Urothelium cell line (cell line): Measurements from ENCODE around the gene G6PC1.
"Not testable (repeated sequence)": the region's sequence is repeated elsewhere in the genome, so short reads cannot be mapped to it uniquely, and the experiment has no call there.

Experiments used
- DNase-seq: peaks from one replicate; pipeline ENCODE4 v3.0.0; 2011; ENCODE audit warnings: low spot score, mixed read lengths
- FAIRE-seq: peaks from 2 replicates; lab custom pipeline; 2011; peaks lifted over from hg19 to GRCh38; lab: Jason Lieb, UNC

G6PC1 gene

DNA sequence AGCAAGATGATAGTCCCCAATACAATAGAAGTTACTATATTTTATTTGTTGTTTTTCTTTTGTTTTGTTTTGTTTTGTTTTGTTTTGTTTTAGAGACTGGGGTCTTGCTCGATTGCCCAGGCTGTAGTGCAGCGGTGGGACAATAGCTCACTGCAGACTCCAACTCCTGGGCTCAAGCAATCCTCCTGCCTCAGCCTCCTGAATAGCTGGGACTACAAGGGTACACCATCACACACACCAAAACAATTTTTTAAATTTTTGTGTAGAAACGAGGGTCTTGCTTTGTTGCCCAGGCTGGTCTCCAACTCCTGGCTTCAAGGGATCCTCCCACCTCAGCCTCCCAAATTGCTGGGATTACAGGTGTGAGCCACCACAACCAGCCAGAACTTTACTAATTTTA is 618 bp upstream of the G6PC1 start:
- not testable (repeated sequence) for DNase-seq, FAIRE-seq

DNA sequence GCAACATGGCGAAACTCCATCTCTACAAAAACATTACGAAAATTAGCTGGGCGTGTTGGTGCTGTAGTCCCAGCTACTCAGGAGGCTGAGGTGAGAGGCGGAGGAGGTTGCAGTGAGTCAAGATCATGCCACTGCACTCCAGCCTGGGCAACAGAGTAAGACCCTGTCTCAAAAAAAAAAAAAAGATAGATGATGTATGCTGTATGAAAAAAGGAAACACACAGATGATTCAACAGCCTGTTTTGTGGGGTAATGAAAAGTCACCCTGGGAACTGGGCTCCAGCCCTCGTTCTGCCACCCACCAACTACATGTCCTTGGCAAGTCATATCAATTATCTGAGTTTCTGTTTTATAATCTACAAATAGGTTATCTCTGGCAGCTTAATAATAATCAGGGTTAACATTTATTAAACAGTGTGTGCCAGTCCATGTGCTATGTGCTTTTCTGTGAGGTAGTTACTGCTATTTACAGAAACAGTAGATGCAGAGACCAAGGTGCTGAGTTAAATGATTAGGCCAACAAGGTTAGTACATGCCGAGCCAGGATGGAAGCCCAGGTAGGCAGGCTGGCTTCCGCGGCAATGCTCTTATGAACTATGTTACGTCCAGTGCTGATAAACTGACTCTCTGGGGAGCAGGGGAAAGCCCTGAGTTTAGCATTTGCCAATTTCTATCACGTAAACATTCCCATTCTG is 1.1 kb downstream of the G6PC1 start:
- DNase-seq: no peak
- no peak for FAIRE-seq

DNA sequence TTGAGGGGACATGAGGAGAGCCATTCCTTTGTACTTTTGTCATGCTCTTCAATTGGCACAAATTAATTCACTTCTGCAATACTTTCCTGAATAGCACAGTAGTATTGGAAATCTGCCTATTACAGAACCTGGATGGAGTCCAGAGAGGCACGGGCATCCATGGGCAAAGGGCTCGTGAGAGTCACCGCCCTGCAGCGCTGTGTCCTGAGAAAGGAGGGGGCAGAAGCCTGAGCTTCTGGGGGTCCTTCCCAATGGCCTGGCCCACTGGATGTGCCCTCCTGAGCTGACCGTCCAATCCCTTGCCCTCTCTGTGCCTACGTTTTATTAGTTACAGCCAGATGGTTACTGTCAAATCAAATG is 3.5 kb downstream of the G6PC1 start:
- no peak for FAIRE-seq
- DNase-seq: no peak

DNA sequence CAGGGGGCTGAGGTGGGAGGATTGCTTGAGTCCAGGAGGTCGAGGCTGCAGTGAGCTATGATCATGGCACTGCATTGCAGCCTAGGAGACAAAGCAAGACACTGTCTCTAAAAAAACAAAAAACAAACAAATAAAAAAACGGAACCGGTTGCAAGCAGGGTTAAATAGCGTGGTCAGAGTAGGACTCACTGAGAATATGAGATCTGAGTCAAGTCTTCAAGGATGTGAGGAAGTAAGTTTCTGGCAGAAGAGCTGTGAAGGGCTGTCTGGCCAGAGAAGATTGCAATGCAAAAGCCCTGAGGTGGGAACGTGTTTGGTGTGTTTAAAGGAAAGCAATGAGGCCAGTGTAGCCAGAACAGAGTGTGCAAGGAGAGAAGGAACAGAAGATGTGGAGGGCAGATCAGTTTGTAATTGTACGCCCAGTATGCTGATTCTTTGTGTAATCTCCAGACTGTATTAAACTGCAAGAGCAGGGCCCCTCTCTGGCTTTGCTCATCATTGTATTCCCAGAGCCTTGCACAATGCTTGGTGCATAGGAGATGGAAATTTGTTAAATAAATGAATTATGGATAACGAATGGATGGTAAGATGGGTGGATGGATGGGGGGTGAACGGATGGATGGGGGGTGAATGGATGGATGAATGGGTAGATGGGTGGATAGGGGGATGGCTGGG is 6.3 kb downstream of the G6PC1 start:
- DNase-seq: no peak

DNA sequence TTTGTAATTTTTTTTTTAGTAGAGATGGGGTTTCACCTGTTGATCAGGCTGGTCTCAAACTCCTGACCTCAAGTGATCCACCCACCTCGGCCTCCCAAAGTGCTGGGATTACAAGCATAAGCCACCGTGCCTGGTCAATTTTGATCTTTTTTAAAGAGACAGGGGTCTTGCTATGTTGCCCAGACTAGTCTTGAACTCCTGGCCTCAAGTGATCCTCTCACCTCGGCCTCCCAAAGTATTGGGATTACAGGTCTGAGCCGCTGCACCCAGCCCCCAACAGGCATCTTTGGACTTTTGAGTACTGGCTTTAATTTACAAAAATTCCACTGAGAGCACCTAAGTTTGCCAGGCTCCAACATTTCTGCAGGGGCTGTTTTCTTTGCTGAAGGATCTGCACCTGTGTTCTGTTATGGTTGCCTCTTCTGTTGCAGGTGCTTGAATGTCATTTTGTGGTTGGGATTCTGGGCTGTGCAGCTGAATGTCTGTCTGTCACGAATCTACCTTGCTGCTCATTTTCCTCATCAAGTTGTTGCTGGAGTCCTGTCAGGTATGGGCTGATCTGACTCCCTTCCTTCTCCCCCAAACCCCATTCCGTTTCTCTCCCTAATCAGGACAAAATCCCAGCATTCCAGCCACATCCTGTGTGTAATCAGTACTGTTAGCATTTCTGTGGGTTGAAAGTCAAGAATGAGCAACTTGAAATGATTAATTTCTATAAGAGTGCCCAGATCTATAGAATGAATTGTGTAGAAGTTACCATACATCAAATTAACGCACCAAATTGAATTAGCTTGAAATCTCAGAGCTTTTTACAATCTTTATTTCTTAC is 8.5 kb downstream of the G6PC1 start:
- no peak for DNase-seq
- no peak for FAIRE-seq

More for the DNA sequence above, 6.3 kb downstream of the G6PC1 start:
- no peak for FAIRE-seq

DNA sequence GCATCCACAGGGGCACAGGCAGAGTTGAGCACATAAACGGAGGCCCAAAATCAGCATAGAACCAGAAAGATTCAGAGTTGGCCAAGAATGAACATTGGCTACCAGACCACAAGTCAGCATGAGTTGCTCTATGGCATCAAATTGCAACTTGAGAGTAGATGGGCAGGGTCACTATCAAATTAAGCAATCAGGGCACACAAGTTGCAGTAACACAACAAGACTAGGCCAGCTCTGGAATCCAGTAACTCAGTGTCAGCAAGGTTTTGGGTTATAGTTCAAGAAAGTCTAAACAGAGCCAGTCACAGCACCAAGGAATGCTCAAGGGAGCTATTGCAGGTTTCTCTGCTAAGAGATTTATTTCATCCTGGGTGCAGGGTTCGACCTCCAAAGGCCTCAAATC is 12.9 kb downstream of the G6PC1 start:
- FAIRE-seq (no peak), DNase-seq (no peak)

DNA sequence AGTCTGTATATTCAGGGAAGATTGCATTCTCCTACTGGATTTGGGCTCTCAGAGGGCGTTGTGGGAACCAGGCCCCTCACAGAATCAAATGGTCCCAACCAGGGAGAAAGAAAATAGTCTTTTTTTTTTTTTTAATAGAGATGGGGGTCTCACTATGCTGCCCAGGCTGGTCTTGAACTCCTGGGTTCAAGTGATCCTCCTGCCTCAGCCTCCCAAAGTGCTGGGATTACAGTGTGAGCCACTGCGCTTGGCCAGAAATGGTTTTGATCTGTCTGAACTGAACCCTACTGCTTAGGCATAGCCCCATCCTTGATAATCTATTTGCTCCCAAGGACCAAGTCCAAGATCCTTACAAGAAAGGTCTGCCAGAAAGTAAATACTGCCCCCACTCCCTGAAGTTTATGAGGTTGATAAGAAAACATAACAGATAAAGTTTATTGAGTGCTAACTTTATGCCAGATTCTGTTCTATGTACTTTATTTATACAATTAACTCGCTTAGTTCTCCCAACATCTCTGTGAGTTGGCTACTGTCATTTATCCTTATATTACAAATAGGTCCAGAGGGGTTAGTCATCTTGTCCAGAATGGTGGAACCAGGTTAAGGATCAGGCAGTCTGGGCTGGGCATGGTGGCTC is 13.5 kb downstream of the G6PC1 start:
- DNase-seq: no peak
- FAIRE-seq: no peak

DNA sequence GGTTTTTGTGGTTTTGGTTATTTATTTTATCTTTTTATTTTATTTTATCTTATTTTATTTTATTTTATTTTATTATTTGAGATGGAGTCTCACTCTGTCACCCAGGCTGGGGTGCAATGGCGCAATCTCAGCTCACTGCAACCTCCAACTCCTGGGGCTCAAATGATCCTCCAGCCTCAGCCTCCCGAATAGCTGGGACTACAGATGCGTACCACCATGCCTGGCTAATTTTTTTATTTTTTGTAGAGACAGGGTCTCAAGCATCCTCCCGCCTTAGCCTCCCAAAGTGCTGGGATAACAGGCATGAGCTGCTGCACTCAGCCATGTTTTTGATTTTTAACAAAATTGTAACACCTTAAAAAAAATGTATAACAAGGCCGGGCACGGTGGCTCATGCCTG is 14.7 kb downstream of the G6PC1 start:
- not testable (repeated sequence) for DNase-seq, FAIRE-seq

DNA sequence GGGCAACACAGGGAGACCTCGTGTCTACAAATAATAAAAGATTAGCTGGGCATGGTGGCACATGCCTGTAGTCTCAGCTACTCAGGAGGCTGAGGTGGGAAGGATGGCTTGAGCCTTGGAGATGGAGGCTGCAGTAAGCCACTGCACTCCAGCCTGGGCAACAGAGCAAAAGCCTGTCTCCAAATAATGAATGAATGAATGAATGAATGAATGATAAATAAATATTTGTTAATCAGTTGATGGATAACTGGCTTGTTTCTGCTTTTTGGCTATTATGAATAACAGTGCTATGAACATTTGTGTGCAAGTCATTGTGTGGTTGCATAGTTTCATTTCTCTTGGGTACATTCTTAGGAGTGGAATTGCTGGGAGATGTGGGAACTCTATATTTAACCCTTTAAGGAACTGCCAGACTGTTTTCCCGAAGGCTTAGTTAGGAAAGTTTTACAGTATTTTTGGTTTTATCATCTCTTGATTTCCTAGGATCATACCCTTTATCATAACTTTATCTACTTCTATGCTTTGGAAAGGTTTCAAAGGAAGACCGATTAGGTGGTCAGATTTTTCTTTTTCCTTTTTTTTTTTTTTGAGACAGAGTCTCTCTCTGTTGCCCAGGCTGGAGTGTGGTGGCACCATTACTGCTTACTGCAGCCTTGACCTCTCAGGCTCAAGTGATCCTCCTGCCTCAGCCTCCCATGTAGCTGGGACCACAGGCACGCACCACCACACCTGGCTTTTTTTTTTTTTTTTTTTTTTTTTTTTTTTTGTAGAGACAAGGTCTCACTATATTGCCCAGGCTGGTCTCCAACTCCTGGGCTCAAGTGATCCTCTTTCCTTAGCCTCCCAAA is 16.0 kb downstream of the G6PC1 start:
- not testable (repeated sequence) for FAIRE-seq

DNA sequence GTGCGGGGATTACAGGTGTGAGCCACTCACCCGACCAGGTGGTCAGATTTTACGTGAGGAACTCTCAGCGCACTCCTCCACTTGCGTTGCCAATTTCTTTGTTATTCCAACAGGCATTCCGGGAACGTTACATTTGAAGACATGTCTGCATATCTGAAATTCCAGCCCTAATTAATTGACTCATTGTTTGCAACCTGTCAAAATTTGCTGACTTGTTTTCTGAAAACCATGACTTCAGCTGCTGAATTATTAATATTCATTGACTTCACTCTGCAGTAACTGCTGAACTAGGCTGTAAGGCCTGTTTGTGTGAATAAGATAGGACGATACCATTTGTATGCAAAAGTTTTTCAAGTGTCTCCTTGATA is 16.6 kb downstream of the G6PC1 start:
- DNase-seq: no peak
- FAIRE-seq: no peak

More for the DNA sequence above, 16.0 kb downstream of the G6PC1 start:
- not testable (repeated sequence) for DNase-seq

DNA sequence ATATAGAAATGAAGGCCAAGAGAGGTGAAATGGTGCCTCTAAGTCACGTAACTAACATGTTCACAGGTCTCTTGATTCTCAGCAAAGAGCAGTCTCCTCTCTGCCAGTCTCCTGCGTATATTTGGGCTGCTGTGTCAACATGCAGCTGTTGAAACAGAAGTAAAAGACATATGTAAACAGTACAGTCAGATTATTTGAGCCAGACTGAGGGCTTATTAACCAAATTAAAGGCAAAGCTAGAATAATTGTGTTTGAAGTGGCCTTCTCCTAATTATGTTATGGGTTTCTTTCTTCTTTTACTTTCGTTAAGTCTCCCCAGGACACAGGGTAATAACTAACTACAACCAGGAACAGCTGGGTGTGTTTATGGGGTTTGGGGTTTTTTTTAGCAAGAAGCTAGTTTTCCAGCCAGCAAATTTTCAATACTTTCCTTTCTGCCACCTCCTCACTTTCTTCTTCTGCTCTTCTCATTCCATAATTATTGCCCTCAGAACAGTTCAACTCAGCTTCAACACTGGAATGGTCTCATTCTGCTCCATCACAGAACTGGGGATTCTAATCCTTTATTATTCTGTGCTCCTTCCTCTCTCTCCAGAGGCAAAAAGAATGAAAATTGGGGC is 18.4 kb downstream of the G6PC1 start:
- FAIRE-seq (no peak), DNase-seq (no peak)

DNA sequence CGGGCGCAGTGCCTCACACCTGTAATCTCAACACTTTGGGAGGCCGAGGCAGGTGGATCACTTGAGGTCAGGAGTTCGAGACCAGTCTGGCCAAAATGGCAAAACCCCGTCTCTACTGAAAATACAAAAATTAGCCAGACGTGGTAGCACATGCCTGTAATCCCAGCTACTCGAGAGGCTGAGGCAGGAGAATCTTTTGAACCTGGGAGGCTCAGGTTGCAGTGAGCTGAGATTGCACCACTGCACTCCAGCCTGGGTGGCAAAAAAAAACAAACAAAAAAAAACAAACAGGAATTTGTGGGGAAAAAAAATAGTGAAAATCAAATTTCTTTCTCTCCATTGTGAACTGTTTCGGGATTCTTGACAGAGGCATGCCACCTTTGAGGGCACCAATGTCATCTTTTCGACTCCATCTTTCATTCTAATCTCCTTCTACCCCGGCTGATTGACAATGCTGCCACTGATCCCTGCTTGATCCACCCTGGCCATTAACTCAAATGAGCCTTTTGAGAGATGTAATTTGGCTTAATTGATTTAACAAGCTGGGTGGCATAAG is 19.0 kb downstream of the G6PC1 start:
- not testable (repeated sequence) for FAIRE-seq, DNase-seq

DNA sequence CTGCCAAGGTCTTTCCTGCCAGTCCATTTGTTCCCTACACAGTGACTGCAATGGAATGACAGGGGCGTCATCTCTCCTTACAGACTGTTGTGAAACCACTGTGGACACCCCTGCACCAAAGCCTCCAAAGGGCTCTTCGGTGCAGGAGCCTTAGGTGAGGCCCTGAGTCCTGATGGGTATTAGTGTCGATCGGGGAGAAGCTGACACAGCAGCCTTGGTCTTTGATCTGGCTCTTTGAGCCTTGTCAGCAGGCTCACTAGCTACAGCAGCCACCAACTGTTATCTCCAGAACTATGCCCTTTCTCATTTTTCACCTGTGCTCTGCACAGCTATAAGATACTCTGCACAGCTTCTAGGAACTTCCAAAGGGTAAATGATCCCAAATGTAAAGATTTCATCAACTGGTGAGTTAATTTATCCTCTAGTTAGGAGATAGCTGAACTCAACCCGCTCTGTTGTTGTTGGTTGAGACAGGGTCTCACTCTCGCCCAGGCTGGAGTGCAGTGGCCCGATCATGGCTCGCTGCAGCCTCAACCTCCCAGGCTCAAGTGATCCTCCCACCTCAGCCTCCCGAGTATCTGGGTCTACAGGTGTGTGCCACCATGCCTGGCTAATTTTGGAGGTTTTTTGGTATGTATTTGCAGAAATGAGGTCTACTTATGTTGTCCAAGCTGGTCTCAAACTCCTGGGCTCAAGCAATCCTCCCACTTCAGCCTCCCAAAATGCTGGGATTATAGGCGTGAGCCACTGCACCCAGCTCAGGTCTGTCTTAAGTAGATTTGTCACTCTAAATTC is 19.7 kb downstream of the G6PC1 start:
- FAIRE-seq (no peak), DNase-seq (no peak)

DNA sequence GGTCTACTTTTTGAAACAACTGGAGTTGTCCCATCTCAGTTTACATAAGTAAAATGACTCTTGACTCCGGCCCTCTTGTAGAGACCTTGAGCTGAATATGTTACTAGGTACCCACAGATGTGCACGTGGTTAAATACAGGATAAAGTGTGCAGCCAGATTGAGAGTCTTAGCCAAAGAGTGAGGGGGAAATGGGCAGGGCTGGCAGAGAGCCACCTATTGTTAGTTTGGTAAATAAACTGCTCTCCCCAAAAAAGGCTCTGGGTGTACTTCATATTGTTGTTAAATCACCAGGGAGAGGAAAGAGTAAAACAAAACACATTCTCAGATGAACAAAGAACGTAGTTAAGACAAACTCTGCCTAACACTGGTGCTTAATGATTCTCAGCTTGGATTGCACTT is 20.3 kb downstream of the G6PC1 start:
- no peak for FAIRE-seq
- DNase-seq: no peak

DNA sequence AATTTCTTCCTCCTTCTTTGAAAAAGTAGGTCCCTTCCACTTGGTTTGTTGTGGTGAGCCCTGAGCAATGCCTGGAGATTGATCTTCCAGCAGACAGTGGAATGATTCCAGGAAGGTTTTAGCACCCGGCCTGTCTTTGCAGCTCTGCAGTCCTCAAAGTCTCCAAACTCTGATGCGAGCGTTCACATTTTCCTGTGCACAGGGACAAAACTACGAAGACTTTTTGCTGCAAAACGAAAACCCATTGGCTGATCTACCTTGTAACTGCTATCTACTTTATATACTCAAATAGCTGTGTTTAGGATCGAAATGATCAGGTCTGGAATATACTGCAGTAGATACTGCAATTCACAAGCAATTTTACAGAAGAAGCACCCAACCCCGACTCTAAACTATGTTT is 21.7 kb downstream of the G6PC1 start:
- DNase-seq: no peak
- no peak for FAIRE-seq

DNA sequence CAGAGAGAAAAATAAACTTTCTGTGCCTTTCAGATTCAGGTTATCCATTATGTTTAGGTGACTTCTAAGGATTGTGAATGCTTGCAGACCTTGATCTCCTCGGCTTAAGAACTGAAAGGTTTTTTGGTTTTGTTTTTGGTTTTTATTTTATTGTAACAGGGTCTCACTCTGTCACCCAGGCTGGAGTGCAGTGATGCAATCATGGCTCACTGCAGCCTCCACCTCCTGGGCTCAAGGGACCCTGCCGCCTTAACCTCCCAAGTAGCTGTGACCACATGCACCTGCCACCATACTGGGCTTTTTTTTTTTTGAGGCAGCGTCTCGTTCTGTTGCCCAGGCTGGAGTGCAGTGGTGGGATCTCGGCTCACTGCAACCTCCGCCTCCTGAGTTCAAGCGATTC is 22.9 kb downstream of the G6PC1 start:
- FAIRE-seq, DNase-seq: not testable (repeated sequence)

DNA sequence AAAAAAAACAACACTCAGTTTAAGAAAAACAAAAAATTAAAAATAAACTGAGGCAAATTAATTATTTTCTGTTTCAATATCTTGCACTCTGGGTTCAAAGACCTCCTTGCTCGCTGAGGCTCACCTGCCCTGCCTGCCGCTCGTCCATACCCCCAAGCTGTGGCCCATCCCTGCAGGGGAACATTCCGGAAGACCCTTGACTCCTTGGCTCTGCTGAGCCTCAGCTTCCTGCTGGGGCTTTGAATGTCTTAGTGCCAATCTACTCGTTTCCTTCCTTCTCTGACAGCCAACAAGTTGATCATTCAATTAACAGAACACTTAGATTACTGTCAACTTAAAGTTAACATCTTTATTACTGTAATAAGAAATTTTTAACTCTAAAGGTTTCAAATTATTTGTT is 24.3 kb downstream of the G6PC1 start:
- DNase-seq (no peak), FAIRE-seq (no peak)

DNA sequence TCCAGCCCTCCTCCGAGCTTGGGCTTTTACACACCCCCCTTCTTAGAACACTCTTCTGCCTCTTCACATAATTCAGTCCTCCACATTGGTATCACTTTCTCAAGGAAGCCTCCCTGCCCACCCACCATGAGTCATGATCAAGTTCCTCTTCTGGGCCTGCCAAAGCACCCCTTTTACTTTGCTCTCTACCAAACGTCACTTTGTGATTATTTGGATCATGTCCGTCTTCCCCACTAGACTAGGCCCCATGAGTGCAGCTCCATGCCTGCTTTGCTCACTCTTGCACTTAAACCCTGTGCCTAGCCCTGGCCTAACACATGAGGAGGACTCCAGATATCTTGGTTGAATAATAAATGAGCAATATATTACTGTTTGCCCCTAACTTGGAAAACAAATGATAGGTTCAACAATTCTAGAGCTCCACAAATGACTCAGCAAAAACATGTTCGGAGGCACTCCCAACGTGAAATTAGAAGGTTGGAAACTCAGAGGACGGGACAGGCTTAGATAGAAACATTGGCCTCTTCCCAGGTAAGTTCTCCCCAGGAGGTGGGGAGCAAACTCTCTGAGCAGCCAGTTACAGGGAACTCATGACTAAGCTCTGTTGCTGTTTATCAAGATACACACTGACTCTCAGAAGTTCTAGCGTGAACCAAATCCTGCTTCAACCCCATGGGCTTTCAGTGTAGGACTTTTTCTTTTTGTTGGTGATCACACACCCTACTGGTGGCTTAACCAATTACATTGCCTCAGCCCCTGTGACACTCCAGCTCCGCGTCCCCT is 28.3 kb downstream of the G6PC1 start:
- DNase-seq: peak; percentile 69
- FAIRE-seq: no peak
